OCI-LY1 (cell line): ENCODE data around the gene TENM4.

Experiments
- H2AFZ ChIP-seq: fragments of 200-600 bp; sonication (generic), shearing (Covaris generic); 2 replicates; pipeline ENCODE4 v1.6.0; 2014; ENCODE audit warnings: antibody characterized with exemption, mild to moderate bottlenecking, low read length
- H3F3A ChIP-seq: fragments of 200-600 bp; sonication (generic), shearing (Covaris generic); 2 replicates; pipeline ENCODE4 v1.6.0; 2014; ENCODE audit warnings: mild to moderate bottlenecking, antibody characterized with exemption, low read length, moderate library complexity; ENCODE audit not compliant: insufficient read depth
- H3K27ac ChIP-seq: fragments of 200-600 bp; sonication (generic); 2 replicates; pipeline ENCODE4 v1.5.1; 2014; ENCODE audit warnings: low read length, mixed run types, mild to moderate bottlenecking, low read depth; ENCODE audit not compliant: poor library complexity, severe bottlenecking
- H3K27me3 ChIP-seq: fragments of 200-600 bp; sonication (generic); 2 replicates; pipeline ENCODE4 v1.6.0; 2014; ENCODE audit warnings: antibody characterized with exemption, mild to moderate bottlenecking, low read length, moderate library complexity; ENCODE audit not compliant: insufficient read depth
- H3K36me3 ChIP-seq: fragments of 200-600 bp; sonication (generic); 2 replicates; pipeline ENCODE4 v1.6.1; 2014; ENCODE audit warnings: mild to moderate bottlenecking, antibody characterized with exemption, low read length, moderate library complexity, mixed read lengths; ENCODE audit not compliant: insufficient read depth
- H3K4me1 ChIP-seq: fragments of 200-600 bp; sonication (generic); 2 replicates; pipeline ENCODE4 v1.5.1; 2014; ENCODE audit warnings: mild to moderate bottlenecking, low read length, moderate library complexity; ENCODE audit not compliant: insufficient read depth, severe bottlenecking
- H3K4me2 ChIP-seq: fragments of 200-600 bp; sonication (generic), shearing (Covaris generic); 2 replicates; pipeline ENCODE4 v1.6.1; 2014; ENCODE audit warnings: low read length
- H3K4me3 ChIP-seq: fragments of 200-600 bp; sonication (generic); 2 replicates; pipeline ENCODE4 v1.5.1; 2014; ENCODE audit warnings: low read length, low read depth, mild to moderate bottlenecking, mixed read lengths; ENCODE audit not compliant: poor library complexity, severe bottlenecking
- H3K79me2 ChIP-seq: fragments of 200-600 bp; shearing (Covaris generic); 2 replicates; pipeline ENCODE4 v1.6.1; 2016; ENCODE audit warnings: mixed run types, low read length, mixed read lengths; ENCODE audit not compliant: insufficient read depth
- H3K9ac ChIP-seq: fragments of 200-600 bp; sonication (generic), shearing (Covaris generic); 2 replicates; pipeline ENCODE4 v1.6.1; 2014; ENCODE audit warnings: mild to moderate bottlenecking, low read length, mixed read lengths
- H3K9me2 ChIP-seq: fragments of 200-600 bp; sonication (generic), shearing (Covaris generic); 2 replicates; pipeline ENCODE4 v1.6.1; 2014; ENCODE audit warnings: low read depth, mild to moderate bottlenecking, low read length, mixed read lengths
- H3K9me3 ChIP-seq: fragments of 200-600 bp; shearing (Covaris generic); 2 replicates; pipeline ENCODE4 v1.6.1; 2014; ENCODE audit warnings: low read length, mixed read lengths
- H4K20me1 ChIP-seq: fragments of 200-600 bp; sonication (generic), shearing (Covaris generic); 2 replicates; pipeline ENCODE4 v1.6.0; 2016; ENCODE audit warnings: mild to moderate bottlenecking, low read length; ENCODE audit not compliant: insufficient read depth
- CTCF ChIP-seq: fragments of 200-600 bp; sonication (generic), shearing (Covaris generic); IDR thresholded peaks from 2 replicates; pipeline ENCODE4 v1.5.1; 2017; ENCODE audit warnings: mild to moderate bottlenecking, antibody characterized with exemption, low read length, moderate library complexity, mixed read lengths
- EZH2 ChIP-seq: fragments of 200-600 bp; sonication (generic), shearing (Covaris generic); IDR thresholded peaks from 2 replicates; pipeline ENCODE4 v1.8.0; 2017; ENCODE audit warnings: borderline replicate concordance, mixed run types, mild to moderate bottlenecking, antibody characterized with exemption, low read length, moderate library complexity, mixed read lengths

Gene TENM4

GRCh38 chr11:79383874-79384273, 57.0 kb downstream of the TENM4 start:
- H3F3A ChIP-seq: no peaks in the 10 kb centered on the region
- H3K9ac ChIP-seq: no peak overlapping the region
- no peaks in the 10 kb centered on the region for H3K36me3 ChIP-seq
- no peak overlapping the region for H3K4me2 ChIP-seq
- H3K9me2 ChIP-seq: no peaks in the 10 kb centered on the region
- no peak overlapping the region for H3K4me3 ChIP-seq
- no peaks in the 10 kb centered on the region for H3K27me3 ChIP-seq
- no peak overlapping the region for H2AFZ ChIP-seq
- H4K20me1 ChIP-seq: no peaks in the 10 kb centered on the region
- no peak overlapping the region for H3K27ac ChIP-seq
- no peaks in the 10 kb centered on the region for H3K9me3 ChIP-seq
- TF ChIP-seq EZH2: no peak
- TF ChIP-seq CTCF: no peak
- H3K4me1 ChIP-seq: no peaks in the 10 kb centered on the region
- no peaks in the 10 kb centered on the region for H3K79me2 ChIP-seq

- no peak overlapping the region for H2AFZ ChIP-seq
- no peaks in the 10 kb centered on the region for H3F3A ChIP-seq
- H3K9me3 ChIP-seq: no peaks in the 10 kb centered on the region
- no peaks in the 10 kb centered on the region for H3K27me3 ChIP-seq
- no peak overlapping the region for H3K9ac ChIP-seq
- H3K9me2 ChIP-seq: no peaks in the 10 kb centered on the region
- no peak overlapping the region for H3K27ac ChIP-seq
- no peak overlapping the region for H3K4me2 ChIP-seq
- H4K20me1 ChIP-seq: no peaks in the 10 kb centered on the region
- no peaks in the 10 kb centered on the region for H3K4me1 ChIP-seq
- H3K79me2 ChIP-seq: no peaks in the 10 kb centered on the region
- H3K4me3 ChIP-seq: no peak overlapping the region
- no peaks in the 10 kb centered on the region for H3K36me3 ChIP-seq
- TF ChIP-seq CTCF (no peak), EZH2 (no peak)
Measured at GRCh38 chr11:79382301-79383050, 58.4 kb downstream of the TENM4 start.

DNA sequence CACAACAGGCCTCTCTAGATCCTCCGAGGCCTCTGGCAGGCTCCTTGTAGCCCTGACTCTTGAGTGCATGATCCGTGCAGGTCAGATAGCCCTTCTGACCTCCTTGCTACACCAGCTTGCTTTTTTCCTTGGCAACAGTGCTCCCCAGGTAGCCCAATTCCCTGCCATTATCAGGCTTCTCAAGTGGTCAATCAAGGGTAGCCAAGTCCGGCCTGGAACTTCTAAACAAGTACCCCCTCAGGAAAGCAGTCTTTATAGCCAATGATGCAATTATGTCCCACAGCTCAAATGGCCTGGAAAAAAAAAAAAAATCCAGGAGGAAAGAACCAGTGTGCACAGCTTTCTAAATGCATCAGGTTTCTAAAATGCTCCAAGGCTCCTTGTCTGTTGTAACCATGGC, 59.8 kb downstream of the TENM4 start:
- H3K27ac ChIP-seq: no peak overlapping the region
- no peak overlapping the region for H2AFZ ChIP-seq
- TF ChIP-seq CTCF: no peak
- TF ChIP-seq EZH2: no peak
- no peaks in the 10 kb centered on the region for H3K27me3 ChIP-seq
- H3K36me3 ChIP-seq: no peaks in the 10 kb centered on the region
- H3K4me2 ChIP-seq: no peak overlapping the region
- H3F3A ChIP-seq: no peaks in the 10 kb centered on the region
- no peaks in the 10 kb centered on the region for H4K20me1 ChIP-seq
- no peaks in the 10 kb centered on the region for H3K9me3 ChIP-seq
- H3K79me2 ChIP-seq: no peaks in the 10 kb centered on the region
- no peak overlapping the region for H3K4me3 ChIP-seq
- no peak overlapping the region for H3K9ac ChIP-seq
- no peaks in the 10 kb centered on the region for H3K9me2 ChIP-seq
- no peaks in the 10 kb centered on the region for H3K4me1 ChIP-seq
